ENCODE measurements around the gene BCAR3.
A peak's percentile ranks its signal among the peaks of the same experiment; 100 is the strongest.
"Not testable (repeated sequence)": the region's sequence is repeated elsewhere in the genome, so short reads cannot be mapped to it uniquely, and the experiment has no call there.

The BCAR3 gene

GRCh38 chr1:93687542-93687941 lies 5.9 kb upstream of the BCAR3 start:
- no peak for DNase-seq

GRCh38 chr1:93686504-93687250 lies 5.0 kb upstream of the BCAR3 start:
- DNase-seq, result no peak

GRCh38 chr1:93685918-93686317 lies 4.3 kb upstream of the BCAR3 start:
- no peak for DNase-seq

GRCh38 chr1:93683234-93683633 lies 1.6 kb upstream of the BCAR3 start:
- DNase-seq, result no peak

GRCh38 chr1:93681989-93682412 lies 364 bp upstream of the BCAR3 start:
- DNase-seq, result no peak

GRCh38 chr1:93680420-93681100 lies 1.1 kb downstream of the BCAR3 start:
- DNase-seq, result peak; percentile 51

GRCh38 chr1:93680076-93680419 lies 1.6 kb downstream of the BCAR3 start:
- DNase-seq, result no peak

GRCh38 chr1:93679546-93679945 lies 2.1 kb downstream of the BCAR3 start:
- DNase-seq, result no peak

- no peak for DNase-seq
Observed at GRCh38 chr1:93678946-93679480, 2.6 kb downstream of the BCAR3 start.

- DNase-seq, result no peak
Observed at GRCh38 chr1:93678491-93678890, 3.1 kb downstream of the BCAR3 start.

GRCh38 chr1:93677729-93678128 lies 3.9 kb downstream of the BCAR3 start:
- no peak for DNase-seq

GRCh38 chr1:93676427-93676826 lies 5.2 kb downstream of the BCAR3 start:
- DNase-seq, result no peak

- DNase-seq, result no peak
Observed at GRCh38 chr1:93675931-93676330, 5.7 kb downstream of the BCAR3 start.

- no peak for DNase-seq
Observed at GRCh38 chr1:93675271-93675670, 6.4 kb downstream of the BCAR3 start.

GRCh38 chr1:93674071-93674470 lies 7.6 kb downstream of the BCAR3 start:
- not testable (repeated sequence) for DNase-seq

GRCh38 chr1:93673163-93673829 lies 8.3 kb downstream of the BCAR3 start:
- no peak for DNase-seq

- DNase-seq, result no peak
Observed at GRCh38 chr1:93672477-93673162, 9.0 kb downstream of the BCAR3 start.

GRCh38 chr1:93672069-93672468 lies 9.6 kb downstream of the BCAR3 start:
- DNase-seq, result peak; percentile 23

- DNase-seq, result no peak
Observed at GRCh38 chr1:93671099-93671621, 10.5 kb downstream of the BCAR3 start.

GRCh38 chr1:93670141-93670540 lies 11.5 kb downstream of the BCAR3 start:
- peak; percentile 46 for DNase-seq

- DNase-seq, result no peak
Observed at GRCh38 chr1:93669369-93669768, 12.3 kb downstream of the BCAR3 start.

GRCh38 chr1:93668951-93669350 lies 12.7 kb downstream of the BCAR3 start:
- DNase-seq, result no peak

GRCh38 chr1:93668121-93668520 lies 13.5 kb downstream of the BCAR3 start:
- DNase-seq, result no peak
